ENCODE measurements around the gene CEP63. TPM values are rescaled to one million over a fixed set of nuclear protein-coding genes. Genes with fewer than 3 reads are reported as not detected.
A peak's percentile ranks its signal among the peaks of the same experiment; 100 is the strongest.
"Not testable (repeated sequence)": the region's sequence is repeated elsewhere in the genome, so short reads cannot be mapped to it uniquely, and the experiment has no call there.

The CEP63 gene
- total RNA-seq, 1 donor from 2014 or later: 20.6 TPM

DNA sequence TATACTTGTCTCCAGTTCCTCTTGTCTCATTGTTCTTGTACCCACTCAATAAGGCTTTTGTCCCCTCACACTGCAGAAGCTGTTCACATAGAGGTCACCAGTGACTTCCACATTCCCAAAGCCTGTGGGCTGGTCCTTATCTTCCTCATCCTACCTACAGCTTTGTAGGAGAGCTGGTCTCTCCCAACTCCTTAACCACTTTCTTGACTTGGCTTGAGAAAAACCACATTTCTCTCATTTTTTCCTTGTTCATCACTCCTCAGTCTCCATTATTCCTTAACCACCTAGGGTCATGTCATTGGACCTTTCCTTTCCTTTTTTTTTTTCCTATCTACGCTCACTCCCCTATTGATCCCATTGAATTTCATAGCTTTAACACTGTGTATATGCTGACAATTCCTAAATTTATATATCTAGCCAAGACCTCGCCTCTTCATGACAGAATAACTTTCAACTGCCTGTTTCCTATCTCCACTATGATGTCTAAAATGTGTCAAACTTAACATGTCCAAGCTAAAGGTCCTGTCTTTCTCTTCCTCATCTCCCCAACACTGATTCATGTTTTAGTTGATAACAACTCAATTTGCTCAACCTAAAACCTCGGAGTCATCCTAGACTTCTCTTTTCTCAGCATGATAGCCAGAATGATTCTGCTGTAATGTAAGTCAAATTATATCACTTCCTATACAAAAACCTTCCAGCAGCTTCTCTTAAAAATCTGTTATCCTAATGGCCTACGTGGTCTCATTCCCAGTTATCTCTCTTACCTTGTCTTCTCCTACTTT, 49.5 kb downstream of the CEP63 start:
- no peak overlapping the region for H3K27ac ChIP-seq
- H3K4me1 ChIP-seq: no peaks in the 10 kb centered on the region
- intact Hi-C loops (cut with DNase I): no loop called here
- TF ChIP-seq, protein P1, sequence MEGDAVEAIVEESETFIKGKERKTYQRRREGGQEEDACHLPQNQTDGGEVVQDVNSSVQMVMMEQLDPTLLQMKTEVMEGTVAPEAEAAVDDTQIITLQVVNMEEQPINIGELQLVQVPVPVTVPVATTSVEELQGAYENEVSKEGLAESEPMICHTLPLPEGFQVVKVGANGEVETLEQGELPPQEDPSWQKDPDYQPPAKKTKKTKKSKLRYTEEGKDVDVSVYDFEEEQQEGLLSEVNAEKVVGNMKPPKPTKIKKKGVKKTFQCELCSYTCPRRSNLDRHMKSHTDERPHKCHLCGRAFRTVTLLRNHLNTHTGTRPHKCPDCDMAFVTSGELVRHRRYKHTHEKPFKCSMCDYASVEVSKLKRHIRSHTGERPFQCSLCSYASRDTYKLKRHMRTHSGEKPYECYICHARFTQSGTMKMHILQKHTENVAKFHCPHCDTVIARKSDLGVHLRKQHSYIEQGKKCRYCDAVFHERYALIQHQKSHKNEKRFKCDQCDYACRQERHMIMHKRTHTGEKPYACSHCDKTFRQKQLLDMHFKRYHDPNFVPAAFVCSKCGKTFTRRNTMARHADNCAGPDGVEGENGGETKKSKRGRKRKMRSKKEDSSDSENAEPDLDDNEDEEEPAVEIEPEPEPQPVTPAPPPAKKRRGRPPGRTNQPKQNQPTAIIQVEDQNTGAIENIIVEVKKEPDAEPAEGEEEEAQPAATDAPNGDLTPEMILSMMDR (IDR thresholded peaks at IDR 0.05): no peak
- no peak for DNase-seq
- ATAC-seq: no peak
- H3K27me3 ChIP-seq (ENCODE audit: low read depth): no peaks in the 10 kb centered on the region
- H3K4me3 ChIP-seq: no peak overlapping the region
- H3K9me3 ChIP-seq: no peaks in the 10 kb centered on the region
- H3K36me3 ChIP-seq: peaks cover 37% of the 10 kb centered on the region

GRCh38 chr3:134536781-134537180, 50.9 kb downstream of the CEP63 start:
- DNase-seq: no peak
- Histone ChIP-seq H3K4me3 (no peak overlapping the region), H3K27me3 (ENCODE audit: low read depth) (no peaks in the 10 kb centered on the region), H3K36me3 (peaks cover 37% of the 10 kb centered on the region), H3K4me1 (no peaks in the 10 kb centered on the region), H3K27ac (no peak overlapping the region), H3K9me3 (no peaks in the 10 kb centered on the region)
- TF ChIP-seq, protein P1 (IDR thresholded peaks at IDR 0.05): no peak
- intact Hi-C loops (cut with DNase I): no loop called here
- no peak for ATAC-seq

DNA sequence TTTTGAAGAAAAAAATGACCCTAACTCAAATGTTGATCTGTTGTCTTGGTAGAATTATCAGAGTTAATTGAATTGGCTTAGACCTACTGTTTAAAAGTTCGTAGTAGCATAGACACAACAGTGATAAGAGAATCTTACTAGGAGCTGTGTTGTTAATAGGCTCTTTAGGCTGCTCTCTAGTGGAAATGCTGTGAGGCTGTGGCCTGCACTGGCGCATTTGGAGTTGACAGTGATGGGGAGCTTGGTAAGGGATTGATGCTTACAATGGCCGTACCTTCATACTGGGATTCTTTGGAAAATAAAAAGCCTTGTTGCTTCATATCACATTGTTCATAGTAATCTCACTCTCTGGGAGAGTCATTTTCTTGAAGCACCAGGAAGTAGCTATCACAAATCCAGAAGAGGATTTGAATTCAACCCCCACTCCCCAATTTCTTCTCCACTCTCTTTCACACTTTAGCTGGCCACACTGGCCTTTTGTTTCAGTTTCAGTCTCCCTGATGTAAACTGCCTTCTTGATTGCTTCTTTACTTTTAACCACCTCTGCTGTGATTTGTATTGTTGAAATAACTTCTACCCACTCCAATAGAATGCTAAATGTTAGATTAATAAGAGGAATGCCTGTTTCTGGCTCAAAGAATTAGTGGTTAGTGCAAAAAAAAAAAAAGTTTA, 56.6 kb downstream of the CEP63 start:
- no peak for DNase-seq
- peaks cover 37% of the 10 kb centered on the region for H3K36me3 ChIP-seq
- intact Hi-C loops (cut with DNase I): no loop called here
- no peak for ATAC-seq
- no peaks in the 10 kb centered on the region for H3K9me3 ChIP-seq
- TF ChIP-seq, protein P1 (IDR thresholded peaks at IDR 0.05): no peak
- no peak overlapping the region for H3K27ac ChIP-seq
- no peak overlapping the region for H3K4me3 ChIP-seq
- no peaks in the 10 kb centered on the region for H3K27me3 ChIP-seq (ENCODE audit: low read depth)
- no peaks in the 10 kb centered on the region for H3K4me1 ChIP-seq

- H3K4me1 ChIP-seq: no peaks in the 10 kb centered on the region
- H3K27ac ChIP-seq: no peak overlapping the region
- peaks cover 34% of the 10 kb centered on the region for H3K36me3 ChIP-seq
- H3K4me3 ChIP-seq: no peak overlapping the region
- H3K9me3 ChIP-seq: no peaks in the 10 kb centered on the region
- TF ChIP-seq, protein P1 (IDR thresholded peaks at IDR 0.05): no peak
- intact Hi-C loops (cut with DNase I): no loop called here
- no peaks in the 10 kb centered on the region for H3K27me3 ChIP-seq (ENCODE audit: low read depth)
- no peak for ATAC-seq
- peak; percentile 43 for DNase-seq
Measured at GRCh38 chr3:134543113-134543512, 57.3 kb downstream of the CEP63 start.

DNA sequence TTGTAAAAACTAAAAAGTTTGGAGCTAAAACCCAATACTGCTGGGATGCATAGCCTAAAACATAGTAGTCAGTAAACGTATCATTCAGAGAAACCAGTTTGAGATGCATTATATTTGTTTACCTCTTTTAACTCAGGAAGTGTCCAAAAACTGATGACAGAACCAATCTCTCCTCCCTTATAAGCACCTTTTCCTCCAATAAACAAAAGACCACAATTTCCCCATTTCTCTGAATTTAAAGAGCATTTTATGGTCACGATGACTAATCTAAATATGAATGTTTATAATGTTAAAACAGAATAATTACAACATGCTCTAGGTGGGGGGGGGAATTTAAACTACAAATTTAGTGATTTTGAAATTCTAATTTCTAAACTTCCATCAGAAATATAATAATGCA, 58.5 kb downstream of the CEP63 start:
- Histone ChIP-seq H3K27me3 (ENCODE audit: low read depth) (no peaks in the 10 kb centered on the region), H3K4me3 (no peak overlapping the region), H3K4me1 (no peaks in the 10 kb centered on the region), H3K27ac (no peak overlapping the region), H3K9me3 (no peaks in the 10 kb centered on the region), H3K36me3 (peaks cover 36% of the 10 kb centered on the region)
- DNase-seq: no peak
- TF ChIP-seq, protein P1 (IDR thresholded peaks at IDR 0.05): no peak
- no peak for ATAC-seq
- intact Hi-C loops (cut with DNase I): no loop called here

DNA sequence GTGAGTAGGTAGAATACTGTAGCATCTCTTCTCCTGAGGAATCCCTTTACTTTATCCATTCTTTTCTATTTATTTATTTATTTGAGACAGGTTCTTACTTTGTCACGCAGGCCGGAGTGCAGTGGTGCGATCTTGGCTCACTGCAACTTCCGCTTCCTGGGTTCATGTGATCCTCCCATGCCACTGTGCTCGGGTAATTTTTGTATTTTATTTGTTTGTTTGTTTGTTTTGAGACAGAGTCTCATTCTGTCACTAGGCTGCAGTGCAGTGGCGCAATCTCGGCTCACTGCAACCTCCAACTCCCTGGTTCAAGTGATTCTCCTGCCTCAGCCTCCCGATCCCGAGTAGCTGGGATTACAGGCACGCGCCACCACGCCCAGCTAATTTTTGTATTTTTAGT, 58.9 kb downstream of the CEP63 start:
- not testable (repeated sequence) for H3K27ac ChIP-seq
- peaks cover 40% of the 10 kb centered on the region for H3K36me3 ChIP-seq

More for the DNA sequence above, 58.9 kb downstream of the CEP63 start:
- peak; percentile 58 for DNase-seq
- H3K4me1 ChIP-seq; H3K9me3 ChIP-seq; H3K4me3 ChIP-seq; ATAC-seq; intact Hi-C loops (cut with DNase I); H3K27me3 ChIP-seq (ENCODE audit: low read depth): not testable (repeated sequence)
